ENCODE measurements around the gene LRRC7.

The LRRC7 gene

GRCh38 chr1:69662321-69662720, 94.6 kb downstream of the LRRC7 start:
- no peak overlapping the region for H3K9ac ChIP-seq (ENCODE audit: low read length)
- H3K4me3 ChIP-seq (ENCODE audit: low read length), result no peak overlapping the region

GRCh38 chr1:69671363-69672010, 103.8 kb downstream of the LRRC7 start:
- no peaks in the 10 kb centered on the region for H3K4me1 ChIP-seq (ENCODE audit: control insufficient read depth, insufficient read depth, low read length)

More at GRCh38 chr1:69662321-69662720, 94.6 kb downstream of the LRRC7 start:
- Histone ChIP-seq H3K27me3 (ENCODE audit: control insufficient read depth, insufficient read depth, low read length) (no peaks in the 10 kb centered on the region), H3K9me3 (ENCODE audit: control insufficient read depth, low read length) (no peaks in the 10 kb centered on the region), H3K36me3 (ENCODE audit: control insufficient read depth, insufficient read depth, low read length) (no peaks in the 10 kb centered on the region), H3K4me1 (ENCODE audit: control insufficient read depth, insufficient read depth, low read length) (no peaks in the 10 kb centered on the region)

GRCh38 chr1:69673321-69673720, 105.6 kb downstream of the LRRC7 start:
- no peak overlapping the region for H3K4me3 ChIP-seq (ENCODE audit: low read length)
- H3K9ac ChIP-seq (ENCODE audit: low read length), result no peak overlapping the region
- H3K27me3 ChIP-seq (ENCODE audit: control insufficient read depth, insufficient read depth, low read length), result no peaks in the 10 kb centered on the region
- H3K36me3 ChIP-seq (ENCODE audit: control insufficient read depth, insufficient read depth, low read length), result no peaks in the 10 kb centered on the region
- no peaks in the 10 kb centered on the region for H3K4me1 ChIP-seq (ENCODE audit: control insufficient read depth, insufficient read depth, low read length)
- no peaks in the 10 kb centered on the region for H3K9me3 ChIP-seq (ENCODE audit: control insufficient read depth, low read length)

More at GRCh38 chr1:69671363-69672010, 103.8 kb downstream of the LRRC7 start:
- Histone ChIP-seq H3K27me3 (ENCODE audit: control insufficient read depth, insufficient read depth, low read length) (no peaks in the 10 kb centered on the region), H3K9ac (ENCODE audit: low read length) (no peak overlapping the region), H3K9me3 (ENCODE audit: control insufficient read depth, low read length) (no peaks in the 10 kb centered on the region), H3K4me3 (ENCODE audit: low read length) (no peak overlapping the region), H3K36me3 (ENCODE audit: control insufficient read depth, insufficient read depth, low read length) (no peaks in the 10 kb centered on the region)

GRCh38 chr1:69679965-69680364, 112.2 kb downstream of the LRRC7 start:
- no peaks in the 10 kb centered on the region for H3K36me3 ChIP-seq (ENCODE audit: control insufficient read depth, insufficient read depth, low read length)
- no peaks in the 10 kb centered on the region for H3K27me3 ChIP-seq (ENCODE audit: control insufficient read depth, insufficient read depth, low read length)
- no peaks in the 10 kb centered on the region for H3K9me3 ChIP-seq (ENCODE audit: control insufficient read depth, low read length)

GRCh38 chr1:69686367-69686984, 118.8 kb downstream of the LRRC7 start:
- Histone ChIP-seq H3K4me3 (ENCODE audit: low read length) (no peak overlapping the region), H3K36me3 (ENCODE audit: control insufficient read depth, insufficient read depth, low read length) (no peaks in the 10 kb centered on the region), H3K27me3 (ENCODE audit: control insufficient read depth, insufficient read depth, low read length) (no peaks in the 10 kb centered on the region), H3K9ac (ENCODE audit: low read length) (no peak overlapping the region), H3K4me1 (ENCODE audit: control insufficient read depth, insufficient read depth, low read length) (no peaks in the 10 kb centered on the region), H3K9me3 (ENCODE audit: control insufficient read depth, low read length) (no peaks in the 10 kb centered on the region)

More at GRCh38 chr1:69679965-69680364, 112.2 kb downstream of the LRRC7 start:
- H3K9ac ChIP-seq (ENCODE audit: low read length), result no peak overlapping the region
- no peaks in the 10 kb centered on the region for H3K4me1 ChIP-seq (ENCODE audit: control insufficient read depth, insufficient read depth, low read length)
- H3K4me3 ChIP-seq (ENCODE audit: low read length), result no peak overlapping the region

- Histone ChIP-seq H3K36me3 (ENCODE audit: control insufficient read depth, insufficient read depth, low read length) (no peaks in the 10 kb centered on the region), H3K4me3 (ENCODE audit: low read length) (no peak overlapping the region), H3K4me1 (ENCODE audit: control insufficient read depth, insufficient read depth, low read length) (no peaks in the 10 kb centered on the region), H3K9me3 (ENCODE audit: control insufficient read depth, low read length) (no peaks in the 10 kb centered on the region), H3K27me3 (ENCODE audit: control insufficient read depth, insufficient read depth, low read length) (no peaks in the 10 kb centered on the region), H3K9ac (ENCODE audit: low read length) (no peak overlapping the region)
Observed at GRCh38 chr1:69688193-69688592, 120.5 kb downstream of the LRRC7 start.

GRCh38 chr1:69691179-69691578, 123.5 kb downstream of the LRRC7 start:
- Histone ChIP-seq H3K9me3 (ENCODE audit: control insufficient read depth, low read length) (no peaks in the 10 kb centered on the region), H3K9ac (ENCODE audit: low read length) (no peak overlapping the region), H3K4me1 (ENCODE audit: control insufficient read depth, insufficient read depth, low read length) (no peaks in the 10 kb centered on the region), H3K27me3 (ENCODE audit: control insufficient read depth, insufficient read depth, low read length) (no peaks in the 10 kb centered on the region), H3K36me3 (ENCODE audit: control insufficient read depth, insufficient read depth, low read length) (no peaks in the 10 kb centered on the region), H3K4me3 (ENCODE audit: low read length) (no peak overlapping the region)

- Histone ChIP-seq H3K4me1 (ENCODE audit: control insufficient read depth, insufficient read depth, low read length) (no peaks in the 10 kb centered on the region), H3K9me3 (ENCODE audit: control insufficient read depth, low read length) (no peaks in the 10 kb centered on the region), H3K9ac (ENCODE audit: low read length) (no peak overlapping the region), H3K4me3 (ENCODE audit: low read length) (no peak overlapping the region), H3K27me3 (ENCODE audit: control insufficient read depth, insufficient read depth, low read length) (no peaks in the 10 kb centered on the region), H3K36me3 (ENCODE audit: control insufficient read depth, insufficient read depth, low read length) (no peaks in the 10 kb centered on the region)
Observed at GRCh38 chr1:69693921-69694675, 126.4 kb downstream of the LRRC7 start.

- H3K4me1 ChIP-seq (ENCODE audit: control insufficient read depth, insufficient read depth, low read length), result no peaks in the 10 kb centered on the region
- no peaks in the 10 kb centered on the region for H3K9me3 ChIP-seq (ENCODE audit: control insufficient read depth, low read length)
- H3K9ac ChIP-seq (ENCODE audit: low read length), result no peak overlapping the region
- no peaks in the 10 kb centered on the region for H3K27me3 ChIP-seq (ENCODE audit: control insufficient read depth, insufficient read depth, low read length)
- H3K36me3 ChIP-seq (ENCODE audit: control insufficient read depth, insufficient read depth, low read length), result no peaks in the 10 kb centered on the region
- H3K4me3 ChIP-seq (ENCODE audit: low read length), result no peak overlapping the region
Observed at GRCh38 chr1:69697340-69697739, 129.6 kb downstream of the LRRC7 start.

GRCh38 chr1:69700770-69701169, 133.0 kb downstream of the LRRC7 start:
- no peaks in the 10 kb centered on the region for H3K9me3 ChIP-seq (ENCODE audit: control insufficient read depth, low read length)
- no peaks in the 10 kb centered on the region for H3K36me3 ChIP-seq (ENCODE audit: control insufficient read depth, insufficient read depth, low read length)
- no peak overlapping the region for H3K4me3 ChIP-seq (ENCODE audit: low read length)
- no peak overlapping the region for H3K9ac ChIP-seq (ENCODE audit: low read length)
- no peaks in the 10 kb centered on the region for H3K27me3 ChIP-seq (ENCODE audit: control insufficient read depth, insufficient read depth, low read length)
- no peaks in the 10 kb centered on the region for H3K4me1 ChIP-seq (ENCODE audit: control insufficient read depth, insufficient read depth, low read length)

GRCh38 chr1:69702085-69702484, 134.4 kb downstream of the LRRC7 start:
- no peak overlapping the region for H3K9ac ChIP-seq (ENCODE audit: low read length)
- H3K9me3 ChIP-seq (ENCODE audit: control insufficient read depth, low read length), result no peaks in the 10 kb centered on the region
- no peak overlapping the region for H3K4me3 ChIP-seq (ENCODE audit: low read length)
- H3K4me1 ChIP-seq (ENCODE audit: control insufficient read depth, insufficient read depth, low read length), result no peaks in the 10 kb centered on the region
- H3K27me3 ChIP-seq (ENCODE audit: control insufficient read depth, insufficient read depth, low read length), result no peaks in the 10 kb centered on the region
- no peaks in the 10 kb centered on the region for H3K36me3 ChIP-seq (ENCODE audit: control insufficient read depth, insufficient read depth, low read length)

- H3K4me1 ChIP-seq (ENCODE audit: control insufficient read depth, insufficient read depth, low read length), result no peaks in the 10 kb centered on the region
- H3K9ac ChIP-seq (ENCODE audit: low read length), result no peak overlapping the region
- no peak overlapping the region for H3K4me3 ChIP-seq (ENCODE audit: low read length)
- H3K36me3 ChIP-seq (ENCODE audit: control insufficient read depth, insufficient read depth, low read length), result no peaks in the 10 kb centered on the region
- H3K27me3 ChIP-seq (ENCODE audit: control insufficient read depth, insufficient read depth, low read length), result no peaks in the 10 kb centered on the region
- H3K9me3 ChIP-seq (ENCODE audit: control insufficient read depth, low read length), result no peaks in the 10 kb centered on the region
Observed at GRCh38 chr1:69706473-69706872, 138.8 kb downstream of the LRRC7 start.

All from mucosa of stomach (tissue), 1 donor.